D721Med (cell line): ENCODE results near the gene GPR31.

ENCODE experiments used
- DNase-seq: peaks from one replicate; pipeline ENCODE4 v3.0.0; 2011; ENCODE audit warnings: low spot score; ENCODE audit not compliant: insufficient read length
- FAIRE-seq: peaks from 2 replicates; lab custom pipeline; 2011; peaks lifted over from hg19 to GRCh38; lab: Jason Lieb, UNC
- CTCF ChIP-seq: IDR thresholded peaks from 2 replicates; pipeline ENCODE4 v1.5.1; 2012; ENCODE audit warnings: mild to moderate bottlenecking, control low read depth; ENCODE audit not compliant: insufficient read depth; ENCODE audit errors: missing control alignments

The GPR31 gene

GRCh38 chr6:167161851-167162467 lies 4.2 kb upstream of the GPR31 start:
- TF ChIP-seq CTCF = no peak
- DNase-seq = no peak
- FAIRE-seq = no peak

GRCh38 chr6:167157414-167157813 lies 366 bp downstream of the GPR31 start:
- FAIRE-seq (no peak), DNase-seq (no peak)
- no peak for TF ChIP-seq CTCF

- FAIRE-seq (no peak), DNase-seq (no peak)
- TF ChIP-seq CTCF = no peak
Measured at GRCh38 chr6:167154895-167155294, 2.9 kb downstream of the GPR31 start.

GRCh38 chr6:167154291-167154690 lies 3.5 kb downstream of the GPR31 start:
- FAIRE-seq = no peak
- TF ChIP-seq CTCF = no peak

GRCh38 chr6:167153521-167153959 lies 4.2 kb downstream of the GPR31 start:
- no peak for TF ChIP-seq CTCF
- DNase-seq (no peak), FAIRE-seq (no peak)

More at GRCh38 chr6:167154291-167154690, 3.5 kb downstream of the GPR31 start:
- DNase-seq = no peak

GRCh38 chr6:167152862-167153261 lies 4.9 kb downstream of the GPR31 start:
- DNase-seq (no peak), FAIRE-seq (no peak)
- no peak for TF ChIP-seq CTCF

GRCh38 chr6:167151648-167152047 lies 6.1 kb downstream of the GPR31 start:
- no peak for FAIRE-seq
- DNase-seq = no peak
- TF ChIP-seq CTCF = no peak
